ENCODE measurements around the gene ZNF736.
"Not testable (repeated sequence)": the region's sequence is repeated elsewhere in the genome, so short reads cannot be mapped to it uniquely, and the experiment has no call there.

Gene ZNF736

GRCh38 chr7:64313740-64314491, at the start of gene ZNF736:
TSS of gene ZNF736 (plus strand) at chr7:64313961. CDS start at chr7:64314151, 190 bp downstream.
- peak; percentile 85 to 87 for DNase-seq (ENCODE audit: low read depth in 2 of 2)

GRCh38 chr7:64266341-64266919, 47.3 kb upstream of the ZNF736 start:
- DNase-seq (ENCODE audit: low read depth in 2 of 2) = no peak

GRCh38 chr7:64277630-64278029, 36.1 kb upstream of the ZNF736 start:
- DNase-seq (ENCODE audit: low read depth in 2 of 2) = no peak

GRCh38 chr7:64294701-64295420, 18.9 kb upstream of the ZNF736 start:
- no peak for DNase-seq (ENCODE audit: low read depth in 2 of 2)

- not testable (repeated sequence) for DNase-seq (ENCODE audit: low read depth in 2 of 2)
Measured at GRCh38 chr7:64297418-64297817, 16.3 kb upstream of the ZNF736 start.

GRCh38 chr7:64300641-64301405, 12.9 kb upstream of the ZNF736 start:
- DNase-seq (ENCODE audit: low read depth in 2 of 2) = no peak

GRCh38 chr7:64307254-64308015, 6.3 kb upstream of the ZNF736 start:
- peak; percentile 65 to 73 for DNase-seq (ENCODE audit: low read depth in 2 of 2)

GRCh38 chr7:64308016-64308270, 5.8 kb upstream of the ZNF736 start:
- DNase-seq (ENCODE audit: low read depth in 2 of 2) = no peak

GRCh38 chr7:64310426-64310825, 3.3 kb upstream of the ZNF736 start:
- DNase-seq (ENCODE audit: low read depth in 2 of 2) = no peak

GRCh38 chr7:64312826-64313225, 935 bp upstream of the ZNF736 start:
- no peak for DNase-seq (ENCODE audit: low read depth in 2 of 2)

GRCh38 chr7:64314566-64314965, 805 bp downstream of the ZNF736 start:
- no peak for DNase-seq (ENCODE audit: low read depth in 2 of 2)

GRCh38 chr7:64316031-64316742, 2.4 kb downstream of the ZNF736 start:
- not testable (repeated sequence) for DNase-seq (ENCODE audit: low read depth in 2 of 2)

GRCh38 chr7:64320547-64321513, 7.1 kb downstream of the ZNF736 start:
- DNase-seq (ENCODE audit: low read depth in 2 of 2) = no peak

GRCh38 chr7:64324166-64324565, 10.4 kb downstream of the ZNF736 start:
- not testable (repeated sequence) for DNase-seq (ENCODE audit: low read depth in 2 of 2)

- DNase-seq (ENCODE audit: low read depth in 2 of 2) = not testable (repeated sequence)
Measured at GRCh38 chr7:64348713-64349210, 35.0 kb downstream of the ZNF736 start.

- DNase-seq (ENCODE audit: low read depth in 2 of 2) = no peak
Measured at GRCh38 chr7:64359543-64359942, 45.8 kb downstream of the ZNF736 start.

- no peak for DNase-seq (ENCODE audit: low read depth in 2 of 2)
Measured at GRCh38 chr7:64371116-64371515, 57.4 kb downstream of the ZNF736 start.

GRCh38 chr7:64373017-64373416, 59.3 kb downstream of the ZNF736 start:
- DNase-seq (ENCODE audit: low read depth in 2 of 2) = no peak

- no peak for DNase-seq (ENCODE audit: low read depth in 2 of 2)
Measured at GRCh38 chr7:64400401-64400800, 86.6 kb downstream of the ZNF736 start.

All from fibroblast of skin of left quadriceps (primary cell).